ENCODE results near the gene SRL.
A peak's percentile ranks its signal among the peaks of the same experiment; 100 is the strongest.
"Not testable (repeated sequence)": the region's sequence is repeated elsewhere in the genome, so short reads cannot be mapped to it uniquely, and the experiment has no call there.

SRL gene

GRCh38 chr16:4158143-4159093, 83.5 kb downstream of the SRL start:
- DNase-seq = no peak

GRCh38 chr16:4157376-4157825, 84.5 kb downstream of the SRL start:
- DNase-seq = no peak

- not testable (repeated sequence) for DNase-seq
Observed at GRCh38 chr16:4156503-4156902, 85.4 kb downstream of the SRL start.

- not testable (repeated sequence) for DNase-seq
Observed at GRCh38 chr16:4153364-4153763, 88.5 kb downstream of the SRL start.

GRCh38 chr16:4152267-4152666, 89.6 kb downstream of the SRL start:
- DNase-seq = no peak

- DNase-seq = no peak
Observed at GRCh38 chr16:4147236-4147635, 94.6 kb downstream of the SRL start.

- peak; percentile 7 to 82 (median 28) for DNase-seq
Observed at GRCh38 chr16:4142268-4142667, 99.6 kb downstream of the SRL start.

GRCh38 chr16:4141604-4142003, 100.3 kb downstream of the SRL start:
- DNase-seq = no peak

GRCh38 chr16:4140652-4141051, 101.2 kb downstream of the SRL start:
- DNase-seq = no peak

GRCh38 chr16:4139968-4140367, 101.9 kb downstream of the SRL start:
- DNase-seq = no peak

All from T-helper 1 cell (primary cell).